Kidney (tissue), 22 donors: ENCODE data around the gene AGPAT4. TPM values are rescaled to one million over a fixed set of nuclear protein-coding genes. Genes with fewer than 3 reads are reported as not detected.

Source experiments
- DNase-seq, 5 donors: peaks; one replicate each; pipeline ENCODE4 v3.0.0-alpha.2; 2013 to 2020
- FAIRE-seq: peaks from 2 replicates; lab custom pipeline; 2012; peaks lifted over from hg19 to GRCh38; lab: Jason Lieb, UNC
- H3K27ac ChIP-seq, 2 donors: one replicate each; pipeline ENCODE4 v1.7.0; 2013; ENCODE audit warnings: low read depth in 2 of 2, low read length in 2 of 2, inconsistent platforms in 1 of 2
- H3K27me3 ChIP-seq: one replicate; pipeline ENCODE4 v1.7.1; 2013; ENCODE audit warnings: low read length, inconsistent platforms; ENCODE audit not compliant: control insufficient read depth, insufficient read depth
- H3K36me3 ChIP-seq, 3 donors: one replicate each; pipeline versions ENCODE4 v1.7.0 to v1.7.1; 2013; ENCODE audit warnings: low read length in 3 of 3, control low read depth in 1 of 3, inconsistent platforms in 1 of 3; ENCODE audit not compliant: insufficient read depth in 3 of 3, control insufficient read depth in 2 of 3
- H3K4me1 ChIP-seq, 3 donors: one replicate each; pipeline versions ENCODE4 v1.7.0 to v1.7.1; 2013; ENCODE audit warnings: low read length in 3 of 3, inconsistent platforms in 1 of 3, low read depth in 1 of 3; ENCODE audit not compliant: control insufficient read depth in 2 of 3, insufficient read depth in 2 of 3
- H3K4me3 ChIP-seq, 3 donors: one replicate each; pipeline versions ENCODE4 v1.7.0 to v1.8.1; 2013; ENCODE audit warnings: low read length in 3 of 3, control low read depth in 1 of 3, inconsistent platforms in 1 of 3
- H3K9ac ChIP-seq, 3 donors: one replicate each; pipeline versions ENCODE4 v1.7.0 to v1.7.1; 2013; ENCODE audit warnings: low read length in 3 of 3, control low read depth in 1 of 3, inconsistent platforms in 1 of 3
- H3K9me3 ChIP-seq, 3 donors: one replicate each; pipeline versions ENCODE4 v1.7.0 to v1.7.1; 2013; ENCODE audit warnings: low read length in 3 of 3, control low read depth in 1 of 3, inconsistent platforms in 1 of 3; ENCODE audit not compliant: control insufficient read depth in 2 of 3, insufficient read depth in 1 of 3
- CTCF ChIP-seq: IDR thresholded peaks from 3 replicates; pipeline ENCODE4 v1.5.1; 2012; ENCODE audit warnings: mild to moderate bottlenecking, moderate library complexity, borderline replicate concordance; ENCODE audit not compliant: insufficient read depth; ENCODE audit errors: extremely low read depth
- intact Hi-C: fragments of 100-400 bp; cut with DNase I; formaldehyde crosslinking; loops from one replicate; pipeline ENCODE4 v1.11.1; 2022
- long read RNA-seq, 10 donors: library from polyadenylated mRNA in 1 of 10; unstranded in 1 of 10; transcript quantifications; one replicate each; pipeline ENCODE4 v2.0.0 and lab custom pipeline, GENCODE V29; 2021 to 2026
- polyA plus RNA-seq: library from polyadenylated mRNA; stranded (reverse); fragments of 350-450 nt; fragmentation: Illumina TruSeq; extraction: RNeasy Lipid Tissue Mini Kit (QIAGEN cat#74804); gene quantifications from one replicate; pipeline ENCODE4 v1.2.3, GENCODE V29; 2014; ENCODE audit warnings: low read depth, low replicate concordance; ENCODE audit not compliant: insufficient read depth
- total RNA-seq: library from RNA; stranded (reverse); fragmentation: NEBNext Ultra II Directional; extraction: Animal tissue kit (Norgen Biotek cat#: 25700); gene quantifications from one replicate; pipeline ENCODE4 v1.2.1, GENCODE V29; 2021
- donor health status: control.
- donor health status: control.
- donor health status: control.
- donor health status: control.
- donor health status: control.
- donor health status: DM: yes; HTN: yes; CAD: no.
- donor health status: Normal renal cell carcinoma (clear cell type).

AGPAT4 gene
- total RNA-seq (12.3 TPM), polyA plus RNA-seq (3.3 TPM)
- long read RNA-seq, donor 1, full-length matches to known transcripts, result 4 of 4 reads
- long read RNA-seq, donor 1, partial matches to known transcripts, result 0 of 4 reads
- long read RNA-seq, donor 1, other reads (novel, unspliced or antisense), result 0 of 4 reads
- long read RNA-seq, donor 2, full-length matches to known transcripts, result 4 of 4 reads
- long read RNA-seq, donor 2, partial matches to known transcripts, result 0 of 4 reads
- long read RNA-seq, donor 2, other reads (novel, unspliced or antisense), result 0 of 4 reads
- long read RNA-seq, donor 3, full-length matches to known transcripts, result 9 of 9 reads
- long read RNA-seq, donor 3, partial matches to known transcripts, result 0 of 9 reads
- long read RNA-seq, donor 3, other reads (novel, unspliced or antisense), result 0 of 9 reads
- long read RNA-seq, donor 4, full-length matches to known transcripts, result 2 of 2 reads
- long read RNA-seq, donor 4, partial matches to known transcripts, result 0 of 2 reads
- long read RNA-seq, donor 4, other reads (novel, unspliced or antisense), result 0 of 2 reads
- long read RNA-seq, donor 5, full-length matches to known transcripts, result 1 of 1 reads
- long read RNA-seq, donor 5, partial matches to known transcripts, result 0 of 1 reads
- long read RNA-seq, donor 5, other reads (novel, unspliced or antisense), result 0 of 1 reads
- long read RNA-seq, donor 6, partial matches to known transcripts, result 0 of 2 reads
- long read RNA-seq, donor 6, other reads (novel, unspliced or antisense), result 0 of 2 reads
- long read RNA-seq, donor 7, full-length matches to known transcripts, result 1 of 5 reads
- long read RNA-seq, donor 7, partial matches to known transcripts, result 1 of 5 reads
- long read RNA-seq, donor 7, other reads (novel, unspliced or antisense), result 3 of 5 reads
- long read RNA-seq, donor 8, full-length matches to known transcripts, result 5 of 5 reads
- long read RNA-seq, donor 8, partial matches to known transcripts, result 0 of 5 reads
- long read RNA-seq, donor 8, other reads (novel, unspliced or antisense), result 0 of 5 reads
- long read RNA-seq, donor 9, full-length matches to known transcripts, result 2 of 2 reads
- long read RNA-seq, donor 9, partial matches to known transcripts, result 0 of 2 reads
- long read RNA-seq, donor 9, other reads (novel, unspliced or antisense), result 0 of 2 reads
- long read RNA-seq, donor 10, partial matches to known transcripts, result 0 of 1 reads
- long read RNA-seq, donor 10, other reads (novel, unspliced or antisense), result 0 of 1 reads

GRCh38 chr6:161273752-161274487, at the start of gene AGPAT4:
Gene AGPAT4 (minus strand): TSS chr6:161274061. CDS start chr6:161232213, 41,848 bp downstream.
- Histone ChIP-seq H3K4me3 (peak within 1 kb of the TSS; percentile 63 to 89 (median 79)), H3K9ac (peak within 1 kb of the TSS; percentile 74 to 80 (median 75)), H3K36me3 (no peaks in the 10 kb centered on the region), H3K9me3 (no peaks in the 10 kb centered on the region), H3K27ac (peak within 1 kb of the TSS; percentile 13 to 44), H3K27me3 (no peaks in the 10 kb centered on the region), H3K4me1 (peaks cover 0 to 5% (median 0%) of the 10 kb centered on the region in 3 donors)
- FAIRE-seq (peak; percentile 97), DNase-seq (peak in 4 of 5 donors; percentile 86 to 98 (median 94))
- TF ChIP-seq CTCF, result no peak
- intact Hi-C loops, result no loop called here

GRCh38 chr6:161319231-161319630, 45.4 kb upstream of the AGPAT4 start:
- intact Hi-C loops, result no loop called here
- no peak for TF ChIP-seq CTCF
- no peaks in the 10 kb centered on the region for H3K36me3 ChIP-seq
- no peak overlapping the region for H3K4me3 ChIP-seq
- no peak overlapping the region for H3K27ac ChIP-seq
- no peak overlapping the region for H3K9ac ChIP-seq
- no peaks in the 10 kb centered on the region for H3K4me1 ChIP-seq
- FAIRE-seq (no peak), DNase-seq (no peak)
- no peaks in the 10 kb centered on the region for H3K27me3 ChIP-seq
- H3K9me3 ChIP-seq, result no peaks in the 10 kb centered on the region

- FAIRE-seq (no peak), DNase-seq (no peak)
- Histone ChIP-seq H3K9ac (no peak overlapping the region), H3K27me3 (no peaks in the 10 kb centered on the region), H3K4me1 (no peaks in the 10 kb centered on the region), H3K4me3 (no peak overlapping the region), H3K36me3 (no peaks in the 10 kb centered on the region), H3K9me3 (no peaks in the 10 kb centered on the region), H3K27ac (no peak overlapping the region)
- intact Hi-C loops, result no loop called here
- TF ChIP-seq CTCF, result no peak
Measured at GRCh38 chr6:161318456-161318855, 44.6 kb upstream of the AGPAT4 start.
